Nephron (organoid): ENCODE measurements around the gene CEP85L.
A peak's percentile ranks its signal among the peaks of the same experiment; 100 is the strongest.

Source experiments
- H3K27ac Mint-ChIP-seq, 3 experiments: 2 replicates each; pipeline ENCODE4 v1.8.0; 2020; ENCODE audit warnings: mixed read lengths in 3 of 3, mild to moderate bottlenecking in 2 of 3, moderate library complexity in 1 of 3
- H3K27me3 Mint-ChIP-seq: 2 replicates; pipeline ENCODE4 v1.8.0; 2021; ENCODE audit warnings: low read depth, mild to moderate bottlenecking, moderate library complexity, mixed read lengths
- H3K36me3 Mint-ChIP-seq: 2 replicates; pipeline ENCODE4 v1.8.0; 2020; ENCODE audit warnings: low read depth, mixed read lengths
- H3K4me1 Mint-ChIP-seq: 2 replicates; pipeline ENCODE4 v1.8.0; 2020; ENCODE audit warnings: mixed read lengths
- H3K4me3 Mint-ChIP-seq, 3 experiments: 2 replicates each; pipeline ENCODE4 v1.8.0; 2020; ENCODE audit warnings: mild to moderate bottlenecking in 3 of 3, mixed read lengths in 3 of 3, moderate library complexity in 2 of 3
- H3K9me3 Mint-ChIP-seq: 2 replicates; pipeline ENCODE4 v1.8.0; 2020; ENCODE audit warnings: mixed read lengths
- TF ChIP-seq, protein P1 (sequence below), 3 experiments: fragments of 200-600 bp; sonication (generic); IDR thresholded peaks; one replicate each; pipeline ENCODE4 v1.5.0; 2021; ENCODE audit warnings: antibody characterized with exemption in 3 of 3; ENCODE audit not compliant: unreplicated experiment in 3 of 3

The CEP85L gene

DNA sequence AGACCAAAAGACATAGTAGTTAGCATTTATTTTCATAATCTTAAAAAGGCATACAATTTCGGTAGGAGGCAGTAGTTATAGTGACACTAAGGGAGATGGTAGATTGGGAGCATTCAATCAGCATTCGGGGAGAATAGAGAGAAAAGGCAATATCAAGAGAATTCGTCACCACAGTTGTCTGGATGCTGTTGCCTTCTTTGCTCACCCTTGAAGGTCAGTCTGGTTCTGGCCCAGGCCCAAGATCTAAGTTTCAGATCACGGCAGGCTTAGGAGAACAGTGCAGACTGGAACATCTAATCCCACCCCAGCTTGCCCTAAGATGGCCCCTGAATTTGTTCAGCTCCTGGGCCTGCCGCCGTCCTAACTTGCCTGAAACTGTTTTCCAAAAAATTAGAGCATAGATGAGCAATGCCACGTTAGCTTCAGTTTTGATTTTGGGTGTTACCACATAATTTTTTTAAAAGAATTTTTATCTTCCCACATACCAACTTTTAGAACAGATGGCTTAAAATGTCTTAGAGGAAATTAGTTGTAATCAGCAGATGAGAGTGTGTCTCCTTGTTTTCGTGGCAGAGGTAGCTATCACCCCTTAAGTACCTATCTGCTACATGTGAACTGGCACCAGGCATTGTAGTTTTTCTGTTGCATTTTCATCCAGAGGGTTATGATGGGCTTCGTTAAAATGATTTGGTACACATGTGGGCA, 8.3 kb upstream of the CEP85L start:
- peaks cover 26% of the 10 kb centered on the region for H3K4me1 Mint-ChIP-seq

DNA sequence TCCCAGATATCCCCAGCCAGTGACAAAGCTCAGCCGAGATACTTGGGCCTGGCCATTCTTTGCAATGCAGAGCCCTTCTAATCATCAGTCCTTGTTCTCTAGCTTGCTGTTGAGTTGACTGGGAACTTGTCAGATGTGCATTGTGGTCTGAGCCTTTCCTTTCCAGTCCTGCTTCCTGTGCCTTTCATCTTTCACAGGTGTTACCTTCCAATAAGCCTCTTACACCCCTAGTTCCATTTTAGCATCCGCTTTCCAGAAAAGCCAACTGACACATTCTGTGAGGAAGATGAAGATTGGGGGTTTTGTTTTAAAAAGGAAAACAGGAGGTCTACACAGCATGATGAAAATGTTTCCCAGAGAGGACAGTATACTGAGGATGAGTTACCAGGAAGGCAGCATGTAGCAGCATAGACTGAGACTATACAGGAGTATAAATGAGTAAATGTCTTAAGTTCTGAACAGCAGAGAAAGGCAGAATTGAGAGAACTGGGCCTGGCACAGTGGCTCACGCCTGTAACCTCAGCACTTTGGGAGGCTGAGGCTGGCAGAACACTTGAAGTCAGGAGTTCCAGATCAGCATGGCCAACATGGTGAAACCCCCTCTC, 5.6 kb upstream of the CEP85L start:
- H3K36me3 Mint-ChIP-seq = no peaks in the 10 kb centered on the region
- no peaks in the 10 kb centered on the region for H3K27me3 Mint-ChIP-seq
- TF ChIP-seq, protein P1, sequence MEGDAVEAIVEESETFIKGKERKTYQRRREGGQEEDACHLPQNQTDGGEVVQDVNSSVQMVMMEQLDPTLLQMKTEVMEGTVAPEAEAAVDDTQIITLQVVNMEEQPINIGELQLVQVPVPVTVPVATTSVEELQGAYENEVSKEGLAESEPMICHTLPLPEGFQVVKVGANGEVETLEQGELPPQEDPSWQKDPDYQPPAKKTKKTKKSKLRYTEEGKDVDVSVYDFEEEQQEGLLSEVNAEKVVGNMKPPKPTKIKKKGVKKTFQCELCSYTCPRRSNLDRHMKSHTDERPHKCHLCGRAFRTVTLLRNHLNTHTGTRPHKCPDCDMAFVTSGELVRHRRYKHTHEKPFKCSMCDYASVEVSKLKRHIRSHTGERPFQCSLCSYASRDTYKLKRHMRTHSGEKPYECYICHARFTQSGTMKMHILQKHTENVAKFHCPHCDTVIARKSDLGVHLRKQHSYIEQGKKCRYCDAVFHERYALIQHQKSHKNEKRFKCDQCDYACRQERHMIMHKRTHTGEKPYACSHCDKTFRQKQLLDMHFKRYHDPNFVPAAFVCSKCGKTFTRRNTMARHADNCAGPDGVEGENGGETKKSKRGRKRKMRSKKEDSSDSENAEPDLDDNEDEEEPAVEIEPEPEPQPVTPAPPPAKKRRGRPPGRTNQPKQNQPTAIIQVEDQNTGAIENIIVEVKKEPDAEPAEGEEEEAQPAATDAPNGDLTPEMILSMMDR (IDR thresholded peaks at IDR 0.05; ENCODE audit: unreplicated experiment in 3 of 3) = no peak
- H3K27ac Mint-ChIP-seq = no peak overlapping the region
- H3K4me3 Mint-ChIP-seq = no peak overlapping the region
- H3K9me3 Mint-ChIP-seq = no peaks in the 10 kb centered on the region
- H3K4me1 Mint-ChIP-seq = peaks cover 25% of the 10 kb centered on the region

More for the DNA sequence above, 8.3 kb upstream of the CEP85L start:
- Mint-ChIP-seq H3K36me3 (no peaks in the 10 kb centered on the region), H3K9me3 (no peaks in the 10 kb centered on the region), H3K27me3 (no peaks in the 10 kb centered on the region), H3K27ac (peak overlapping the region; percentile 73 to 85 (median 75)), H3K4me3 (no peak overlapping the region)
- TF ChIP-seq, protein P1 (IDR thresholded peaks at IDR 0.05; ENCODE audit: unreplicated experiment in 3 of 3) = no peak

DNA sequence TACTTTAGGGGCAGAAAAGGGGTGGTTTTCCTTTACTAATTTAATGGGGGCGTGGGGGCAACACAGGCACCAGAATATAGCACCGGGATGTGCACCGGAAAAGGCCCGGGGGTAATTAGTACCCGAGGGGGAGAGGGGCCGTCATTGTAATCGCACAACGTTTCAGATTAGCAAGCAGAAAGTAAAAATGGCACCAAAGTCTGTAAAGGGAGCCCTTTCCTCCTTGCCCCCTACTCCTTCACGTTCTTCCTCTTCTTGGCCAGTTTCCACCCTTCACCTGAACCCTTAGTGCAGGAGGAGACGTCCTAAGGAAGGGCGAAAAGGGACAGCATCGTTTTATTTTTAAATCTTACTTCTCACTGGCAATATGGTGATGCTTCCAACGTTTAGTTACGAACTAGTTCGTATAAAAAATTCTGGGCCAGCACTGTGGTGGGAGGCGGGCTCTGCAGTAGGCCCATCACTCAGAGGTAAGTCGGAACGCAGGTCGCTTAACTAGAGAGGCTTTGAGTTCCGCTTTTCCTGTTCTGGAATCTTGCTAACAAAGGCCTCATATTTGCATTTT, 742 bp upstream of the CEP85L start:
- peak overlapping the region; percentile 87 to 89 (median 88) for H3K4me3 Mint-ChIP-seq
- TF ChIP-seq, protein P1 (IDR thresholded peaks at IDR 0.05; ENCODE audit: unreplicated experiment in 3 of 3) = no peak
- H3K36me3 Mint-ChIP-seq = no peaks in the 10 kb centered on the region

DNA sequence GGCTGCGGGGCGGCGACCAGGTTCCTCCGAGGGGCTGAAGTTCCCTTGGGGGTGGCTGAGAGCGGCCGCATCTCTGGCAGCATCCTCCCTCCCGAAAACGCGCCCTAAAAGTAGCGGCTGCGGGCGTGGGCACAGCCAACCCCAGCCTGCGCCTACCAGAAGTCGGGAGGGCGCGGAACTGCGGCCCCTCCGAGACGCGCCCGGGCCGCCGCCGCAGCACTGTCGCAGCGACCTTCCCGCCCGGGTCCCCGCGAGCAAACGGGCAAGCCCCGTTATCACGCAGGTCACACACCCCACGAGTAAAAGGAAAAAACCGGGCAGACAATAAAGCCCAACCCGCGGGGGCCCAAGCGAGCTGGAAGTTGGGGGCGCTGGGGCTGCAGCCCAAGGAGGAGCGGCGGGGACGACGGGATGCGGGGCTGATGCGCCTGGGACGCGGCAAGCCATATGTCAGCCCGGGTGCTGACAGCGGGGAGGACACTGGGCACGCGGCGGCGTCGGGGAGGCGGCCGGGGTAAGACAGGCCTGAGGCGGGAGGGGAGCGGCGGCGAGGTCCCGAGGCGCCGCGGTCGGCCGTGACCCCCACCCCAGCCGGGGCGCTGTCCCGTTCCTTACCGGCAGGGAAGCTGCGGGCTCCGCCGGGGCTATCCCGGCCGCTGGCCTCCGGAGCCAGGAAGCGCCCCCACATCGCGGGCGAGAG, 659 bp downstream of the CEP85L start:
- Mint-ChIP-seq H3K27ac (peak overlapping the region; percentile 86 to 95 (median 93)), H3K4me1 (peaks cover 17% of the 10 kb centered on the region), H3K36me3 (no peaks in the 10 kb centered on the region), H3K4me3 (peak overlapping the region; percentile 88 to 97 (median 95)), H3K27me3 (no peaks in the 10 kb centered on the region), H3K9me3 (no peaks in the 10 kb centered on the region)
- TF ChIP-seq, protein P1 (IDR thresholded peaks at IDR 0.05; ENCODE audit: unreplicated experiment in 3 of 3) = peak; percentile 28 to 45 (median 30)

More for the DNA sequence above, 742 bp upstream of the CEP85L start:
- H3K27ac Mint-ChIP-seq = peak overlapping the region; percentile 65 to 90 (median 89)
- no peaks in the 10 kb centered on the region for H3K27me3 Mint-ChIP-seq
- H3K4me1 Mint-ChIP-seq = peaks cover 18% of the 10 kb centered on the region
- no peaks in the 10 kb centered on the region for H3K9me3 Mint-ChIP-seq

DNA sequence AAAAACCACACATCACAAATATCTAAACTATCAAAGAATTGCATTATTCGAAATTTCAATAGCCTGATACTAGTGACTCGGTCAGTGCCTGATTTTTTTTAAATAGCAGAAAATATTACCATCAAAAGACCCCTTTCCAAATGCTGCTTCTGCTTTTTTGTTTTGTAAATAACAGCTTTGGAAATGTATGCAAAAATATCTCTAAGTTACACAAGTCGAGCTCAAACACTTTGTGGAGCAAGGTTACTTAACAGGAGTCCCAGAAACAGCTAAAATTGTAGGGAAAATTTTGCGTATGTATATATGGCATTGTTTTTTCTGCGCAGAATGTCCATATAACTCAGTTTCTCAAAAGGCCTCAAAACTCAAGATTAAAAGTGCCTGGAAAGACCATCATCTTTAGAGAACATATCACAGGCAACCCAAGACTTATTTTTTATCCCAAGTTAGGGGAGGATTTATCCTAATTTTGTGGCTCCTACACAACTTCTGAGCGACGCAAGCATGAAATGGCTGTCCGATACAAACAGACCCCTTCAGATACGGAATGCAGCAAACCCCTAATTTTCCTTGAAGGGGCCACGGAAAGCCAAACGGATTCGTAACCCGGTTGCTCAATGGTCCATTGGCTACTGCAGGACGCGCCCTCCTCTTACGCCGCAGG, 1.3 kb downstream of the CEP85L start:
- H3K9me3 Mint-ChIP-seq = no peaks in the 10 kb centered on the region
- H3K4me1 Mint-ChIP-seq = peaks cover 17% of the 10 kb centered on the region
- peak overlapping the region; percentile 88 to 97 (median 95) for H3K4me3 Mint-ChIP-seq
- H3K36me3 Mint-ChIP-seq = no peaks in the 10 kb centered on the region
- no peaks in the 10 kb centered on the region for H3K27me3 Mint-ChIP-seq
- TF ChIP-seq, protein P1 (IDR thresholded peaks at IDR 0.05; ENCODE audit: unreplicated experiment in 3 of 3) = no peak
- peak overlapping the region; percentile 86 to 95 (median 93) for H3K27ac Mint-ChIP-seq
